ENCODE results near the gene SCLY. TPM values are rescaled to one million over a fixed set of nuclear protein-coding genes. Genes with fewer than 3 reads are reported as not detected.

Gene SCLY
- total RNA-seq, 1 experiment from 2014 or later = 68.4 TPM

GRCh38 chr2:238138331-238139195 is 77.8 kb downstream of the SCLY start, which contains the start of gene KLHL30:
Gene KLHL30, plus strand, starts transcription at chr2:238138668. Its CDS starts 2,087 bp downstream, at chr2:238140755.
- CTCF ChIA-PET = interaction anchor here (0.6 to 4.3 kb wide), 27 partner anchors 9 to 626 kb away, joined by 3 to 41 read pairs (median 4); partner anchors contain the start of genes ERFE and ESPNL
- TF ChIP-seq ARID4B (CRISPR knock-in tag; IDR thresholded peaks at IDR 0.05; ENCODE audit: borderline replicate concordance) (no peak), HMGXB4 (CRISPR knock-in tag; IDR thresholded peaks at IDR 0.05) (no peak), ZNF396 (CRISPR knock-in tag; IDR thresholded peaks at IDR 0.05; ENCODE audit: borderline replicate concordance) (no peak), CREB1 (CRISPR knock-in tag; IDR thresholded peaks at IDR 0.05) (no peak), TCF7 (CRISPR knock-in tag; IDR thresholded peaks at IDR 0.05; ENCODE audit: low read depth) (no peak), HMGA2 (CRISPR knock-in tag; IDR thresholded peaks at IDR 0.05) (no peak), ZNF425 (CRISPR knock-in tag; conservative IDR thresholded peaks at IDR 0.05) (no peak), NR1H2 (CRISPR knock-in tag; IDR thresholded peaks at IDR 0.05) (no peak), JAZF1 (CRISPR knock-in tag; IDR thresholded peaks at IDR 0.05) (no peak), E2F1 (CRISPR knock-in tag; IDR thresholded peaks at IDR 0.05) (no peak), NFYB (CRISPR knock-in tag; conservative IDR thresholded peaks at IDR 0.05; ENCODE audit: low read depth) (no peak), CTCF (IDR thresholded peaks at IDR 0.05) (no peak), ZNF416 (CRISPR knock-in tag; IDR thresholded peaks at IDR 0.05) (no peak), ELF4 (CRISPR knock-in tag; IDR thresholded peaks at IDR 0.05; ENCODE audit: low read depth) (no peak), GABPB1 (CRISPR knock-in tag; IDR thresholded peaks at IDR 0.05) (no peak), PRDM15 (CRISPR knock-in tag; IDR thresholded peaks at IDR 0.05) (no peak), ZMAT4 (CRISPR knock-in tag; IDR thresholded peaks at IDR 0.05) (no peak), GRHL2 (CRISPR knock-in tag; IDR thresholded peaks at IDR 0.05; ENCODE audit: insufficient replicate concordance, severe bottlenecking) (no peak)
- Mint-ChIP-seq H3K9me3 (no peaks in the 10 kb centered on the region), H3K27ac (no peak within 1 kb of the TSS), H3K4me3 (no peak within 1 kb of the TSS), H3K4me1 (no peaks in the 10 kb centered on the region), H3K27me3 (ENCODE audit: low read depth) (no peaks in the 10 kb centered on the region), H3K36me3 (no peaks in the 10 kb centered on the region)
- POLR2A ChIA-PET = interaction anchor here (0.7 to 1.3 kb wide), 2 partner anchors 40 to 275 kb away, joined by 3 read pairs; no protein-coding TSS in a partner anchor
- no peak for DNase-seq (ENCODE audit: low spot score)
- ATAC-seq = no peak
